Vagina (tissue), 2 donors: ENCODE data around the gene LRMDA. TPM values are rescaled to one million over a fixed set of nuclear protein-coding genes. Genes with fewer than 3 reads are reported as not detected.

Experiments
- DNase-seq, 2 donors: peaks; one replicate each; pipeline ENCODE4 v3.0.0-alpha.2; 2017; ENCODE audit errors: extremely low spot score in 2 of 2
- H3K27ac ChIP-seq: fragments of 200-600 bp; sonication (generic); one replicate; pipeline ENCODE4 v1.5.1; 2019
- H3K27me3 ChIP-seq: fragments of 200-600 bp; sonication (generic); one replicate; pipeline ENCODE4 v1.5.1; 2019
- H3K36me3 ChIP-seq, 2 donors: fragments of 200-600 bp; sonication (generic); one replicate each; pipeline ENCODE4 v1.5.1; 2017 to 2019
- H3K4me1 ChIP-seq: fragments of 200-600 bp; sonication (generic); one replicate; pipeline ENCODE4 v1.5.1; 2019
- H3K4me3 ChIP-seq, 2 donors: fragments of 200-600 bp; sonication (generic); 1 replicate in 1 of 2; 2 replicates in 1 of 2; pipeline ENCODE4 v1.5.1; 2016 to 2019
- H3K9me3 ChIP-seq: fragments of 200-600 bp; sonication (generic); one replicate; pipeline ENCODE4 v1.5.1; 2019
- POLR2A ChIP-seq, 2 donors: fragments of 450-650 bp; IDR thresholded peaks; one replicate each; pipeline ENCODE4 v1.6.1; 2017; ENCODE audit warnings: antibody characterized with exemption in 2 of 2, mild to moderate bottlenecking in 2 of 2, moderate library complexity in 2 of 2
- POLR2AphosphoS5 ChIP-seq, 2 donors: sonication (generic); formaldehyde crosslinking; IDR thresholded peaks; one replicate each; pipeline ENCODE4 v1.9.0; 2017; ENCODE audit warnings: antibody characterized with exemption in 2 of 2, mild to moderate bottlenecking in 2 of 2, low read depth in 1 of 2; ENCODE audit not compliant: insufficient read depth in 1 of 2
- intact Hi-C: fragments of 100-400 bp; cut with DNase I; formaldehyde crosslinking; loops from one replicate; pipeline ENCODE4 v1.15.1; 2023
- total RNA-seq: library from RNA; depleted of rRNA; stranded (reverse); fragments of >200 nt; gene quantifications from one replicate; pipeline ENCODE4 v1.2.3, GENCODE V29; 2016
- TF ChIP-seq, protein P1 (sequence below), 3 experiments: fragments of 450-650 bp in 2 of 3; fragments of 200-600 bp in 1 of 3; sonication (generic) in 1 of 3; IDR thresholded peaks; one replicate each; pipeline ENCODE4 v1.5.1; 2017 to 2019; ENCODE audit warnings: antibody characterized with exemption in 3 of 3, mild to moderate bottlenecking in 2 of 3, moderate library complexity in 2 of 3

LRMDA gene
- total RNA-seq, 1 donor from 2014 or later: 22.6 TPM

DNA sequence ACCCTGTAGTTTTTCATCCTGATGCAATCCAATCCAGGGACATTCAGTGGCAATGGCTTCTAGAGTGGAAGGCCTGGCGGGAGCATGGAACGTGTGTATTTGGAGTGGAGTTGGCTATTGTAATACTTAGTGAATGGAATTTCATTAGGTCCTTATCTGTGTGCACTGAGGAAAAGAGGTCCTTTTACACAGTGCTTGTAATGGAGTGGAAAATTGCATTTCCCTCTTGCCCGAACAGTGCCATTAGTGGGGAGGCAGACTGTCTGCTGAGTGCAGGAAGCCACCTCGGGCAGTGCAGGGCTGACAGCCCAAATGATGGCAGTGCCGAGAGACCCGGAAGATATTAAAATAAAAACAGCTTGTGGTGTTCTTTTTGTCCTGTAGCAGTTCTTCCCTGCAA, 786.6 kb downstream of the LRMDA start:
- no peaks in the 10 kb centered on the region for H3K36me3 ChIP-seq
- intact Hi-C loops: no loop called here
- no peaks in the 10 kb centered on the region for H3K27me3 ChIP-seq
- no peak for DNase-seq
- H3K27ac ChIP-seq: no peak overlapping the region
- H3K9me3 ChIP-seq: no peaks in the 10 kb centered on the region
- no peak overlapping the region for H3K4me3 ChIP-seq
- no peak for TF ChIP-seq POLR2A (IDR thresholded peaks at IDR 0.05)
- no peak for TF ChIP-seq POLR2AphosphoS5 (IDR thresholded peaks at IDR 0.05; ENCODE audit: insufficient read depth in 1 of 2, low read depth in 1 of 2)
- TF ChIP-seq, protein P1, sequence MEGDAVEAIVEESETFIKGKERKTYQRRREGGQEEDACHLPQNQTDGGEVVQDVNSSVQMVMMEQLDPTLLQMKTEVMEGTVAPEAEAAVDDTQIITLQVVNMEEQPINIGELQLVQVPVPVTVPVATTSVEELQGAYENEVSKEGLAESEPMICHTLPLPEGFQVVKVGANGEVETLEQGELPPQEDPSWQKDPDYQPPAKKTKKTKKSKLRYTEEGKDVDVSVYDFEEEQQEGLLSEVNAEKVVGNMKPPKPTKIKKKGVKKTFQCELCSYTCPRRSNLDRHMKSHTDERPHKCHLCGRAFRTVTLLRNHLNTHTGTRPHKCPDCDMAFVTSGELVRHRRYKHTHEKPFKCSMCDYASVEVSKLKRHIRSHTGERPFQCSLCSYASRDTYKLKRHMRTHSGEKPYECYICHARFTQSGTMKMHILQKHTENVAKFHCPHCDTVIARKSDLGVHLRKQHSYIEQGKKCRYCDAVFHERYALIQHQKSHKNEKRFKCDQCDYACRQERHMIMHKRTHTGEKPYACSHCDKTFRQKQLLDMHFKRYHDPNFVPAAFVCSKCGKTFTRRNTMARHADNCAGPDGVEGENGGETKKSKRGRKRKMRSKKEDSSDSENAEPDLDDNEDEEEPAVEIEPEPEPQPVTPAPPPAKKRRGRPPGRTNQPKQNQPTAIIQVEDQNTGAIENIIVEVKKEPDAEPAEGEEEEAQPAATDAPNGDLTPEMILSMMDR (IDR thresholded peaks at IDR 0.05): no peak
- no peaks in the 10 kb centered on the region for H3K4me1 ChIP-seq

DNA sequence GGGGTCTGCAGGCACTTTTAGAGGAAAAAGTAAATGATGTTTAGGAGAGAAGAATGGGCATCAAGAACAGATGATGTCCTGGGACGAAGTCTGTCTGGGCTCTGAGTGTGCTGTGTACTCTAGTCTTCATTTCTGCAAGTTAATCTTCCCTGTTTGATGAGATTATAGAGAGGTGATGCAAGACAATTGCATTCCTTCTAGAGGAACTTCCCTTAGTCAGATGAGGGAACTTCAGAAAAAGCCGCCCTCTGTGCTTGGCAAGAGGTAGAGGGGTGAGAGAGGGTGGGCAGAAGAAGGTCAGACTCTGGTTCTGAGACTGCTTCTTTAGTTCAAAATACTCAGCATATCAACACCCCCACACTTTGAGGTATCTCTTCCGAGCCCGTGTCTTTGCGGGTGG, 797.9 kb downstream of the LRMDA start:
- intact Hi-C loops: no loop called here
- H3K4me3 ChIP-seq: no peak overlapping the region
- H3K27me3 ChIP-seq: no peaks in the 10 kb centered on the region
- no peak for DNase-seq
- no peaks in the 10 kb centered on the region for H3K36me3 ChIP-seq
- no peaks in the 10 kb centered on the region for H3K9me3 ChIP-seq
- no peaks in the 10 kb centered on the region for H3K4me1 ChIP-seq
- no peak overlapping the region for H3K27ac ChIP-seq
- TF ChIP-seq, protein P1 (IDR thresholded peaks at IDR 0.05): no peak
- TF ChIP-seq POLR2A (IDR thresholded peaks at IDR 0.05): no peak
- no peak for TF ChIP-seq POLR2AphosphoS5 (IDR thresholded peaks at IDR 0.05; ENCODE audit: insufficient read depth in 1 of 2, low read depth in 1 of 2)

GRCh38 chr10:76230921-76231285, 799.5 kb downstream of the LRMDA start:
- H3K27ac ChIP-seq: no peak overlapping the region
- H3K4me1 ChIP-seq: no peaks in the 10 kb centered on the region
- no peak overlapping the region for H3K4me3 ChIP-seq
- no peak for TF ChIP-seq POLR2AphosphoS5 (IDR thresholded peaks at IDR 0.05; ENCODE audit: insufficient read depth in 1 of 2, low read depth in 1 of 2)
- TF ChIP-seq POLR2A (IDR thresholded peaks at IDR 0.05): no peak
- TF ChIP-seq, protein P1 (IDR thresholded peaks at IDR 0.05): no peak
- no peak for DNase-seq
- no peaks in the 10 kb centered on the region for H3K27me3 ChIP-seq
- H3K9me3 ChIP-seq: no peaks in the 10 kb centered on the region
- intact Hi-C loops: no loop called here
- no peaks in the 10 kb centered on the region for H3K36me3 ChIP-seq

DNA sequence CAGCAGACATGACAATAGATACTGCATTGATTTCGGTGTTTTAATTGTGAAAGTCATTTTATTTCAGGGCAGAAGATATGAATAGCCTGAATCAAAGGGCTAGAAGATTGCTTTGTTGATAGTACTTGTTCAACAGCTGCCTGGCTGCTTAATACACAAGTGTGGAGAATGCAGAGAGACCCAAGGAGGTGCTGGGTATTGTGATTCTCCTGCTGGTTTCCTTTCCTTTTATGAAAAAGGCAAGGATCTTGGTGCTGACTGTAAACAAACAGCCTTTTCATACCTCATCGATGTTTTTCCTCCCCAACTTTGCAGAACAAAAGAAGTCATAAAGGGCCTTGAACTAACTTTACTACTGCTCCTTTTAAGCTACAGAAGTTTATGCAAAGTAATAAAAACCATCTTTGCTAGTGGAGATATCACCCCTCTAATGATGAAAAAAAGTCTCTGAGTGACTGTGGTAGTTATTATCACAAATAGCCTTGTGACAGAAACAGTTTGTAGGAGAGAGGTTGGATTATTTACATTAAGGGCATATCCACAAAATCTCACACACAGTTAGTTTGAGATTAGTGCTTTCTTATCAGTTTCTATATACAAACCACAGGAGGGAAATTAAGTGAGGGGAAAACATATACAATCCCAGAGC, 800.0 kb downstream of the LRMDA start:
- H3K27ac ChIP-seq: no peak overlapping the region
- TF ChIP-seq, protein P1 (IDR thresholded peaks at IDR 0.05): no peak
- TF ChIP-seq POLR2A (IDR thresholded peaks at IDR 0.05) (no peak), POLR2AphosphoS5 (IDR thresholded peaks at IDR 0.05; ENCODE audit: insufficient read depth in 1 of 2, low read depth in 1 of 2) (no peak)
- DNase-seq: no peak
- H3K9me3 ChIP-seq: no peaks in the 10 kb centered on the region
- H3K4me3 ChIP-seq: no peak overlapping the region
- no peaks in the 10 kb centered on the region for H3K36me3 ChIP-seq
- no peaks in the 10 kb centered on the region for H3K4me1 ChIP-seq
- intact Hi-C loops: no loop called here
- H3K27me3 ChIP-seq: no peaks in the 10 kb centered on the region

- TF ChIP-seq POLR2AphosphoS5 (IDR thresholded peaks at IDR 0.05; ENCODE audit: insufficient read depth in 1 of 2, low read depth in 1 of 2) (no peak), POLR2A (IDR thresholded peaks at IDR 0.05) (no peak)
- TF ChIP-seq, protein P1 (IDR thresholded peaks at IDR 0.05): no peak
- no peak overlapping the region for H3K27ac ChIP-seq
- H3K4me1 ChIP-seq: no peaks in the 10 kb centered on the region
- intact Hi-C loops: no loop called here
- no peak for DNase-seq
- H3K9me3 ChIP-seq: no peaks in the 10 kb centered on the region
- no peaks in the 10 kb centered on the region for H3K36me3 ChIP-seq
- no peaks in the 10 kb centered on the region for H3K27me3 ChIP-seq
- no peak overlapping the region for H3K4me3 ChIP-seq
Measured at GRCh38 chr10:76234499-76235226, 803.2 kb downstream of the LRMDA start.
